ENCODE data around the gene LGALSL.

Gene LGALSL

GRCh38 chr2:64482243-64482642 is 28.3 kb downstream of the LGALSL start:
- Mint-ChIP-seq H3K4me3 (no peak overlapping the region), H3K27ac (peak overlapping the region; percentile 33)

GRCh38 chr2:64482765-64483504 is 29.0 kb downstream of the LGALSL start:
- Mint-ChIP-seq H3K4me3 (no peak overlapping the region), H3K9me3 (no peaks in the 10 kb centered on the region), H3K27ac (no peak overlapping the region), H3K4me1 (peaks cover 43% of the 10 kb centered on the region), H3K27me3 (ENCODE audit: low read depth, poor library complexity) (peaks cover 5% of the 10 kb centered on the region), H3K36me3 (ENCODE audit: low read depth) (no peaks in the 10 kb centered on the region)
- no peak for TF ChIP-seq CTCF (IDR thresholded peaks at IDR 0.05)
- DNase-seq = no peak

More at GRCh38 chr2:64482243-64482642, 28.3 kb downstream of the LGALSL start:
- Mint-ChIP-seq H3K27me3 (ENCODE audit: low read depth, poor library complexity) (peaks cover 5% of the 10 kb centered on the region), H3K36me3 (ENCODE audit: low read depth) (no peaks in the 10 kb centered on the region), H3K4me1 (peaks cover 36% of the 10 kb centered on the region), H3K9me3 (no peaks in the 10 kb centered on the region)
- TF ChIP-seq CTCF (IDR thresholded peaks at IDR 0.05) = no peak
- no peak for DNase-seq

- no peaks in the 10 kb centered on the region for H3K36me3 Mint-ChIP-seq (ENCODE audit: low read depth)
- no peak for DNase-seq
- TF ChIP-seq CTCF (IDR thresholded peaks at IDR 0.05) = no peak
- H3K4me1 Mint-ChIP-seq = peaks cover 66% of the 10 kb centered on the region
- peak overlapping the region; percentile 13 for H3K27ac Mint-ChIP-seq
- H3K27me3 Mint-ChIP-seq (ENCODE audit: low read depth, poor library complexity) = peaks cover 4% of the 10 kb centered on the region
- H3K9me3 Mint-ChIP-seq = no peaks in the 10 kb centered on the region
- H3K4me3 Mint-ChIP-seq = no peak overlapping the region
Observed at GRCh38 chr2:64485331-64485730, 31.4 kb downstream of the LGALSL start.

GRCh38 chr2:64485961-64486360 is 32.0 kb downstream of the LGALSL start:
- peaks cover 69% of the 10 kb centered on the region for H3K4me1 Mint-ChIP-seq
- H3K36me3 Mint-ChIP-seq (ENCODE audit: low read depth) = no peaks in the 10 kb centered on the region
- no peaks in the 10 kb centered on the region for H3K27me3 Mint-ChIP-seq (ENCODE audit: low read depth, poor library complexity)
- H3K4me3 Mint-ChIP-seq = no peak overlapping the region
- no peak for DNase-seq
- H3K9me3 Mint-ChIP-seq = no peaks in the 10 kb centered on the region
- H3K27ac Mint-ChIP-seq = no peak overlapping the region
- TF ChIP-seq CTCF (IDR thresholded peaks at IDR 0.05) = no peak

- Mint-ChIP-seq H3K9me3 (no peaks in the 10 kb centered on the region), H3K4me1 (peaks cover 72% of the 10 kb centered on the region), H3K36me3 (ENCODE audit: low read depth) (no peaks in the 10 kb centered on the region), H3K27ac (peak overlapping the region; percentile 27), H3K27me3 (ENCODE audit: low read depth, poor library complexity) (peaks cover 4% of the 10 kb centered on the region), H3K4me3 (no peak overlapping the region)
- no peak for TF ChIP-seq CTCF (IDR thresholded peaks at IDR 0.05)
- no peak for DNase-seq
Observed at GRCh38 chr2:64487256-64488049, 33.5 kb downstream of the LGALSL start.
